T-cell (primary cell): ENCODE data around the gene ADAMTS14. TPM values are rescaled to one million over a fixed set of nuclear protein-coding genes. Genes with fewer than 3 reads are reported as not detected.

Experiments
- ATAC-seq, 4 experiments: fragments of 200-7000 bp in 3 of 4; fragments of 150-1000 bp in 1 of 4; cut with Tn5 transposase; replicated peaks in 1 of 4; 1 replicate in 3 of 4; 2 replicates in 1 of 4; pipeline ENCODE4 v1.10.0; 2021; ENCODE audit warnings: moderate library complexity in 3 of 4, mild to moderate bottlenecking in 2 of 4, moderate number of reproducible peaks in 1 of 4
- CTCF ChIA-PET, 2 donors: fragments of 300-600 bp; sonication (Branson Sonifier 250); formaldehyde crosslinking; loops; one replicate each; lab custom pipeline; 2022; ENCODE audit warnings: antibody characterized with exemption in 2 of 2; lab: Charles Lee
- POLR2A ChIA-PET, 2 donors: fragments of 300-600 bp; sonication (Branson Sonifier 250); formaldehyde crosslinking; loops; one replicate each; lab custom pipeline; 2022; ENCODE audit warnings: antibody characterized with exemption in 2 of 2; lab: Charles Lee
- DNase-seq, 35 experiments: peaks; one replicate each; pipeline versions ENCODE4 v3.0.0 to v3.0.0-alpha.2; 2013 to 2023
- H3K27ac ChIP-seq: one replicate; pipeline ENCODE4 v1.5.1; 2013; ENCODE audit warnings: low read length
- H3K27me3 ChIP-seq, 2 experiments: replicated peaks in 1 of 2; 1 replicate in 1 of 2; 2 replicates in 1 of 2; pipeline versions ENCODE4 v1.6.1 to v1.7.0; 2013; ENCODE audit warnings: low read length in 1 of 2, mixed read lengths in 1 of 2; ENCODE audit not compliant: control insufficient read depth in 2 of 2, insufficient read depth in 2 of 2; ENCODE audit errors: extremely low read depth in 1 of 2
- H3K36me3 ChIP-seq, 2 donors: 1 replicate in 1 of 2; 2 replicates in 1 of 2; pipeline versions ENCODE4 v1.6.1 to v1.7.0; 2013; ENCODE audit warnings: low read length in 1 of 2; ENCODE audit not compliant: control insufficient read depth in 2 of 2, insufficient read depth in 1 of 2; ENCODE audit errors: extremely low read depth in 1 of 2
- H3K4me1 ChIP-seq, 2 experiments: 1 replicate in 1 of 2; 2 replicates in 1 of 2; pipeline versions ENCODE4 v1.6.1 to v1.7.0; 2013; ENCODE audit warnings: low read length in 2 of 2, mixed read lengths in 1 of 2; ENCODE audit not compliant: insufficient read depth in 2 of 2, control insufficient read depth in 1 of 2; ENCODE audit errors: extremely low read depth in 1 of 2
- H3K4me3 ChIP-seq, 2 donors: 1 replicate in 1 of 2; 2 replicates in 1 of 2; pipeline versions ENCODE4 v1.5.1 to v1.7.0; 2013; ENCODE audit warnings: mild to moderate bottlenecking in 2 of 2, low read length in 1 of 2, moderate library complexity in 1 of 2; ENCODE audit not compliant: control insufficient read depth in 1 of 2; ENCODE audit errors: extremely low read depth in 1 of 2
- H3K9me3 ChIP-seq: 2 replicates; pipeline ENCODE4 v1.7.0; 2013
- H3K27ac Mint-ChIP-seq, 2 donors: one replicate each; pipeline ENCODE4 v1.8.0; 2020 to 2021; ENCODE audit warnings: mild to moderate bottlenecking in 2 of 2, mixed read lengths in 2 of 2
- H3K27me3 Mint-ChIP-seq, 2 donors: one replicate each; pipeline ENCODE4 v1.8.0; 2021 to 2022; ENCODE audit warnings: mixed read lengths in 2 of 2
- H3K36me3 Mint-ChIP-seq: one replicate; pipeline ENCODE4 v1.8.0; 2021; ENCODE audit warnings: mixed read lengths
- H3K4me1 Mint-ChIP-seq, 3 donors: one replicate each; pipeline ENCODE4 v1.8.0; 2020 to 2022; ENCODE audit warnings: mixed read lengths in 3 of 3, mild to moderate bottlenecking in 1 of 3
- H3K4me3 Mint-ChIP-seq, 3 donors: one replicate each; pipeline ENCODE4 v1.8.0; 2020 to 2022; ENCODE audit warnings: mild to moderate bottlenecking in 3 of 3, mixed read lengths in 3 of 3, moderate library complexity in 3 of 3
- H3K9me3 Mint-ChIP-seq, 3 donors: one replicate each; pipeline ENCODE4 v1.8.0; 2020 to 2022; ENCODE audit warnings: mixed read lengths in 3 of 3
- WGBS: methylation state at CpG from one replicate; pipeline ENCODE4 v1.1.5; 2013; ENCODE audit warnings: missing lambda C conversion rate; ENCODE audit not compliant: insufficient coverage; 5-methylcytosine and 5-hydroxymethylcytosine counted together
- total RNA-seq, 35 experiments: library from RNA in 6 of 35; stranded (reverse) in 6 of 35; fragments of 120-200 nt in 1 of 35; gene quantifications; one replicate each; pipeline versions ENCODE4 v1.2.1 to v1.2.4 and lab custom pipeline; 2013 to 2026

The ADAMTS14 gene
- total RNA-seq, 5 donors from 2014 or later (not counting 1 experiment from before 2014, with no cell fraction given) = 0.09 to 0.13 (median 0.10) TPM; not detected in 1

GRCh38 chr10:70681731-70682005 lies 9.4 kb downstream of the ADAMTS14 start:
- no peaks in the 10 kb centered on the region for H3K4me1 Mint-ChIP-seq
- ChIA-PET POLR2A (no interaction called here), CTCF (no interaction called here)
- H3K27ac Mint-ChIP-seq = no peak overlapping the region
- no peaks in the 10 kb centered on the region for H3K9me3 ChIP-seq
- no peak overlapping the region for H3K27ac ChIP-seq
- H3K36me3 Mint-ChIP-seq = no peaks in the 10 kb centered on the region
- H3K4me3 ChIP-seq = no peak overlapping the region
- H3K27me3 Mint-ChIP-seq = no peaks in the 10 kb centered on the region
- ATAC-seq (no peak), DNase-seq (no peak)
- H3K36me3 ChIP-seq = no peaks in the 10 kb centered on the region
- no peak overlapping the region for H3K4me3 Mint-ChIP-seq
- 92% methylated on average over 2 of the region's 2 CpGs for WGBS
- no peaks in the 10 kb centered on the region for H3K4me1 ChIP-seq
- H3K27me3 ChIP-seq = peaks cover 0 to 5% of the 10 kb centered on the region in 2 experiments
- H3K9me3 Mint-ChIP-seq = no peaks in the 10 kb centered on the region

- 71% methylated on average over 12 of the region's 20 CpGs for WGBS
- ChIA-PET CTCF (no interaction called here), POLR2A (no interaction called here)
- Histone ChIP-seq H3K4me3 (no peak overlapping the region), H3K9me3 (no peaks in the 10 kb centered on the region), H3K27me3 (peaks cover 0 to 5% of the 10 kb centered on the region in 2 experiments), H3K36me3 (no peaks in the 10 kb centered on the region), H3K4me1 (no peaks in the 10 kb centered on the region), H3K27ac (no peak overlapping the region)
- H3K4me3 Mint-ChIP-seq = no peak overlapping the region
- H3K36me3 Mint-ChIP-seq = no peaks in the 10 kb centered on the region
- no peaks in the 10 kb centered on the region for H3K9me3 Mint-ChIP-seq
- H3K27ac Mint-ChIP-seq = no peak overlapping the region
- DNase-seq (no peak), ATAC-seq (no peak)
- no peaks in the 10 kb centered on the region for H3K4me1 Mint-ChIP-seq
- H3K27me3 Mint-ChIP-seq = no peaks in the 10 kb centered on the region
These were observed 10.8 kb downstream of the ADAMTS14 start for GRCh38 chr10:70682920-70683600.

DNA sequence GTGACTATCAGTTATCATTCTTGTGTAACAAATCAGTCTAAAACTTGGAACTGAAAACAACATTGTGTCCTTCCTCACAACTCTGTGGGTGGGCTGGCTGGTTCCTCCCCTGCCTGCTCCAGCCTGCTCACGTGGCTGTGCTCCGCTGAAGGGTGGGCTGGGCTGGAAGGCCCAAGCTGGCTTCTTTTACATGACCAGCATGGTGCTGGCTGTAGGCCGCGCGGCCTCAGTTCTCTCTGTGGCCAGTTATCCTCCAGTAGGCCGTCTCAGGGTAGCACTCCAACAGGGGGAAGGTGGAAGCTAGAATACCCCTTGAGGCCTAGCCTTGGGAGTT lies 11.3 kb downstream of the ADAMTS14 start:
- Mint-ChIP-seq H3K9me3 (no peaks in the 10 kb centered on the region), H3K27me3 (no peaks in the 10 kb centered on the region), H3K27ac (no peak overlapping the region), H3K36me3 (no peaks in the 10 kb centered on the region), H3K4me3 (no peak overlapping the region), H3K4me1 (no peaks in the 10 kb centered on the region)
- Histone ChIP-seq H3K4me3 (no peak overlapping the region), H3K27me3 (peaks cover 0 to 5% of the 10 kb centered on the region in 2 experiments), H3K4me1 (no peaks in the 10 kb centered on the region), H3K9me3 (no peaks in the 10 kb centered on the region), H3K27ac (no peak overlapping the region), H3K36me3 (no peaks in the 10 kb centered on the region)
- DNase-seq (no peak), ATAC-seq (no peak)
- 87% methylated on average over 6 of the region's 6 CpGs for WGBS
- POLR2A ChIA-PET = no interaction called here
- CTCF ChIA-PET = no interaction called here

GRCh38 chr10:70683940-70684339 lies 11.6 kb downstream of the ADAMTS14 start:
- H3K36me3 ChIP-seq = no peaks in the 10 kb centered on the region
- CTCF ChIA-PET = no interaction called here
- Mint-ChIP-seq H3K36me3 (no peaks in the 10 kb centered on the region), H3K4me3 (no peak overlapping the region), H3K9me3 (no peaks in the 10 kb centered on the region), H3K4me1 (no peaks in the 10 kb centered on the region), H3K27ac (no peak overlapping the region), H3K27me3 (no peaks in the 10 kb centered on the region)
- H3K27me3 ChIP-seq = peaks cover 0 to 5% of the 10 kb centered on the region in 2 experiments
- DNase-seq (no peak), ATAC-seq (no peak)
- no peaks in the 10 kb centered on the region for H3K9me3 ChIP-seq
- H3K4me1 ChIP-seq = no peaks in the 10 kb centered on the region
- H3K27ac ChIP-seq = no peak overlapping the region
- H3K4me3 ChIP-seq = no peak overlapping the region
- no CpG with 5 or more reads among the region's 5 CpGs for WGBS
- POLR2A ChIA-PET = no interaction called here

GRCh38 chr10:70684374-70684773 lies 12.1 kb downstream of the ADAMTS14 start:
- H3K4me1 ChIP-seq = no peaks in the 10 kb centered on the region
- Mint-ChIP-seq H3K27me3 (no peaks in the 10 kb centered on the region), H3K4me1 (no peaks in the 10 kb centered on the region), H3K27ac (no peak overlapping the region), H3K4me3 (no peak overlapping the region), H3K36me3 (no peaks in the 10 kb centered on the region), H3K9me3 (no peaks in the 10 kb centered on the region)
- CTCF ChIA-PET = no interaction called here
- no peak overlapping the region for H3K27ac ChIP-seq
- ATAC-seq (no peak), DNase-seq (no peak)
- WGBS = no CpG with 5 or more reads among the region's 3 CpGs
- peaks cover 0 to 5% of the 10 kb centered on the region in 2 experiments for H3K27me3 ChIP-seq
- H3K4me3 ChIP-seq = no peak overlapping the region
- H3K36me3 ChIP-seq = no peaks in the 10 kb centered on the region
- H3K9me3 ChIP-seq = no peaks in the 10 kb centered on the region
- POLR2A ChIA-PET = no interaction called here

GRCh38 chr10:70684839-70685454 lies 12.6 kb downstream of the ADAMTS14 start:
- Histone ChIP-seq H3K27me3 (peaks cover 0 to 5% of the 10 kb centered on the region in 2 experiments), H3K9me3 (no peaks in the 10 kb centered on the region), H3K4me1 (no peaks in the 10 kb centered on the region), H3K4me3 (no peak overlapping the region), H3K27ac (no peak overlapping the region), H3K36me3 (no peaks in the 10 kb centered on the region)
- Mint-ChIP-seq H3K4me3 (no peak overlapping the region), H3K27ac (no peak overlapping the region), H3K4me1 (no peaks in the 10 kb centered on the region), H3K27me3 (no peaks in the 10 kb centered on the region), H3K9me3 (no peaks in the 10 kb centered on the region), H3K36me3 (no peaks in the 10 kb centered on the region)
- ATAC-seq (no peak), DNase-seq (no peak)
- WGBS = 96% methylated on average over 3 of the region's 4 CpGs
- POLR2A ChIA-PET = no interaction called here
- CTCF ChIA-PET = no interaction called here
